Natural killer cell (primary cell): Measurements from ENCODE around the gene MAGEC1. TPM values are rescaled to one million over a fixed set of nuclear protein-coding genes. Genes with fewer than 3 reads are reported as not detected.

Experiments used
- ATAC-seq, 3 donors: fragments of 150-1000 bp in 2 of 3; fragments of 200-7000 bp in 1 of 3; cut with Tn5 transposase; 1 replicate in 1 of 3; 2 replicates in 2 of 3; pipeline ENCODE4 v1.10.0; 2021; ENCODE audit warnings: mild to moderate bottlenecking in 2 of 3, moderate library complexity in 2 of 3
- DNase-seq, 2 donors: peaks; one replicate each; pipeline versions ENCODE4 v3.0.0 to v3.0.0-alpha.2; 2013 to 2021; ENCODE audit warnings: mixed read lengths in 1 of 2
- H3K27ac ChIP-seq: one replicate; pipeline ENCODE4 v1.5.1; 2013; ENCODE audit warnings: mild to moderate bottlenecking, low read length
- H3K27me3 ChIP-seq: one replicate; pipeline ENCODE4 v1.6.1; 2013; ENCODE audit warnings: low read length; ENCODE audit not compliant: control insufficient read depth, insufficient read depth
- H3K36me3 ChIP-seq: one replicate; pipeline ENCODE4 v1.6.1; 2013; ENCODE audit warnings: low read length; ENCODE audit not compliant: control insufficient read depth, insufficient read depth
- H3K4me1 ChIP-seq: one replicate; pipeline ENCODE4 v1.6.1; 2013; ENCODE audit warnings: low read length; ENCODE audit not compliant: control insufficient read depth, insufficient read depth
- H3K4me3 ChIP-seq: one replicate; pipeline ENCODE4 v1.5.1; 2013; ENCODE audit warnings: low read length
- H3K9me3 ChIP-seq: one replicate; pipeline ENCODE4 v1.6.1; 2013; ENCODE audit warnings: low read length; ENCODE audit not compliant: control insufficient read depth, insufficient read depth
- H3K27ac Mint-ChIP-seq, 2 donors: one replicate each; pipeline ENCODE4 v1.8.0; 2022; ENCODE audit warnings: mild to moderate bottlenecking in 2 of 2, mixed read lengths in 2 of 2, moderate library complexity in 1 of 2
- H3K27me3 Mint-ChIP-seq, 2 donors: one replicate each; pipeline ENCODE4 v1.8.0; 2022; ENCODE audit warnings: low read depth in 2 of 2, mixed read lengths in 2 of 2
- H3K36me3 Mint-ChIP-seq: one replicate; pipeline ENCODE4 v1.8.0; 2022; ENCODE audit warnings: mixed read lengths
- H3K4me1 Mint-ChIP-seq, 2 donors: one replicate each; pipeline ENCODE4 v1.8.0; 2022; ENCODE audit warnings: mixed read lengths in 2 of 2
- H3K4me3 Mint-ChIP-seq: one replicate; pipeline ENCODE4 v1.8.0; 2022; ENCODE audit warnings: mild to moderate bottlenecking, moderate library complexity, mixed read lengths
- H3K9me3 Mint-ChIP-seq, 2 donors: one replicate each; pipeline ENCODE4 v1.8.0; 2022; ENCODE audit warnings: mixed read lengths in 2 of 2
- WGBS: methylation state at CpG from one replicate; pipeline ENCODE4 v1.1.7; 2013; ENCODE audit warnings: missing lambda C conversion rate; ENCODE audit not compliant: insufficient coverage; 5-methylcytosine and 5-hydroxymethylcytosine counted together
- intact Hi-C: fragments of 100-400 bp; cut with micrococcal nuclease; formaldehyde crosslinking; loops from one replicate; pipeline ENCODE4 v1.14.2; 2022
- total RNA-seq, 4 donors: library from RNA; stranded (reverse); fragments of 120-200 nt in 1 of 4; gene quantifications; one replicate each; pipeline versions ENCODE4 v1.2.3 to v1.2.4, GENCODE V29; 2013 to 2022
- TF ChIP-seq, protein P1 (sequence below): fragments of 200-600 bp; IDR thresholded peaks from one replicate; pipeline ENCODE4 v1.8.0; 2022; ENCODE audit warnings: antibody characterized with exemption

The MAGEC1 gene
- total RNA-seq, 3 donors from 2014 or later (not counting 1 experiment from before 2014, with no cell fraction given) = not detected

DNA sequence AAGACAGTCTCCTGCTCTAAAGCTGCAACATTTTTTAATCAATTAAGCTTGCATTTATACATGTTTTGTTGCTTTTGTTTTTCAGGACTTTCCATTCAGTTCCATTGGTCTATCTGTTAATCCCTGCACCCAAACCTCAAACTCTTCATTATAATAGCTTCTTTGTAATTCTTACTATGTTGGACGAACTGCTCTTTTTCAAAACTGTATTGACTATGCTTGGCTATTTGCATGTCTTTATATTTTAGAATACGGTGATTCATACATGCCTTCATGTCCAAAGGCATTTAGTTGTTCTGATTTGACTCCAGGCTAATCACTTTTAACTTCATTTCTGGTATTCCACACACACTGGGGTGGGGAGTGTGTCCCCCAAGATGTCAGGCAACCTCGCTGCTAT lies 14.1 kb downstream of the MAGEC1 start:
- WGBS = 78% methylated on average over 1 of the region's 3 CpGs

DNA sequence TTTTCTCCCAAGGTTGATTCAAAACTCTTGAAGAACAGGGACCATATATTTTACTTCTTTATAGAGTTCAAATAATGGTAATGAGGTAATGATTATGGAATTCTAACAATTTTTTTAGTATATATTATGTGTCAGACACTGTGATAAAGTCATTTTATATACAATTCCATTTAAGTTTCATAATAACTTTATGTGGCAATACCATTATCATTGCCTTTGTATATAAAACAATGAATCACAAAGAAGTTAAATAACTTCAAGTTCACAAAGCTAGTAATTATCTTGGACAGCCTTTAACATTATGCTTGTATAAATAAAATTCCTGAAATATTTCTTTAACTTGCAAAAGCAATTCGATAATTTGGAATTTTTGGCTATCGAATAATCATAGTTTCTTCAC lies 20.6 kb downstream of the MAGEC1 start:
- no peaks in the 10 kb centered on the region for H3K27me3 ChIP-seq
- H3K4me3 ChIP-seq = no peak overlapping the region
- TF ChIP-seq, protein P1, sequence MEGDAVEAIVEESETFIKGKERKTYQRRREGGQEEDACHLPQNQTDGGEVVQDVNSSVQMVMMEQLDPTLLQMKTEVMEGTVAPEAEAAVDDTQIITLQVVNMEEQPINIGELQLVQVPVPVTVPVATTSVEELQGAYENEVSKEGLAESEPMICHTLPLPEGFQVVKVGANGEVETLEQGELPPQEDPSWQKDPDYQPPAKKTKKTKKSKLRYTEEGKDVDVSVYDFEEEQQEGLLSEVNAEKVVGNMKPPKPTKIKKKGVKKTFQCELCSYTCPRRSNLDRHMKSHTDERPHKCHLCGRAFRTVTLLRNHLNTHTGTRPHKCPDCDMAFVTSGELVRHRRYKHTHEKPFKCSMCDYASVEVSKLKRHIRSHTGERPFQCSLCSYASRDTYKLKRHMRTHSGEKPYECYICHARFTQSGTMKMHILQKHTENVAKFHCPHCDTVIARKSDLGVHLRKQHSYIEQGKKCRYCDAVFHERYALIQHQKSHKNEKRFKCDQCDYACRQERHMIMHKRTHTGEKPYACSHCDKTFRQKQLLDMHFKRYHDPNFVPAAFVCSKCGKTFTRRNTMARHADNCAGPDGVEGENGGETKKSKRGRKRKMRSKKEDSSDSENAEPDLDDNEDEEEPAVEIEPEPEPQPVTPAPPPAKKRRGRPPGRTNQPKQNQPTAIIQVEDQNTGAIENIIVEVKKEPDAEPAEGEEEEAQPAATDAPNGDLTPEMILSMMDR = no peak
- Mint-ChIP-seq H3K27ac (no peak overlapping the region), H3K4me1 (no peaks in the 10 kb centered on the region), H3K4me3 (no peak overlapping the region), H3K36me3 (no peaks in the 10 kb centered on the region), H3K9me3 (peaks cover 0 to 13% of the 10 kb centered on the region in 2 donors), H3K27me3 (no peaks in the 10 kb centered on the region)
- no peaks in the 10 kb centered on the region for H3K4me1 ChIP-seq
- H3K27ac ChIP-seq = no peak overlapping the region
- H3K36me3 ChIP-seq = no peaks in the 10 kb centered on the region
- DNase-seq (no peak), ATAC-seq (no peak)
- no peaks in the 10 kb centered on the region for H3K9me3 ChIP-seq
- intact Hi-C loops = no loop called here
- WGBS = 82% methylated on average over 2 of the region's 2 CpGs

More for the DNA sequence above, 14.1 kb downstream of the MAGEC1 start:
- Histone ChIP-seq H3K27ac (no peak overlapping the region), H3K36me3 (no peaks in the 10 kb centered on the region), H3K9me3 (no peaks in the 10 kb centered on the region), H3K4me3 (no peak overlapping the region), H3K4me1 (no peaks in the 10 kb centered on the region), H3K27me3 (no peaks in the 10 kb centered on the region)
- H3K27ac Mint-ChIP-seq = no peak overlapping the region
- ATAC-seq = no peak
- no peak overlapping the region for H3K4me3 Mint-ChIP-seq
- no peaks in the 10 kb centered on the region for H3K36me3 Mint-ChIP-seq
- peaks cover 2 to 7% of the 10 kb centered on the region in 2 donors for H3K9me3 Mint-ChIP-seq
- intact Hi-C loops = no loop called here
- H3K27me3 Mint-ChIP-seq = no peaks in the 10 kb centered on the region
- TF ChIP-seq, protein P1 = no peak
- no peaks in the 10 kb centered on the region for H3K4me1 Mint-ChIP-seq
- no peak for DNase-seq

DNA sequence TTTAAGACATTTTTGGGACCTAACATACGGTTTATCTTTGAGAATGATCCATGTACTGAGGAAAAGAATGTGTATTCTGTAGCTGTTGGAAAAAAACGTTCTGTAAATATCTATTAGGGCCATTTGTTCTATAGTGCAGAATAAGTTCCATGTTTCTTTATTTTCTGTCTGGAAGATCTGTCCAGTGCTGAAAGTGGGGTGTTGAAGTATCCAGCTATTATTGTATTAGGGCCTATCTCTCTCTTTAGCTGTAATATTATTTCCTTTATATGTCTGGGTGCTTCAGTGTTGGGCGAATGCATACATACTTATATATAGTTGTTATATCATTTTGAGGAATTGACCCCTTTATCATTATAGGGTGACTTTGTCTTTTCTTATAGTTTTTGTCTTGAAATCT lies 24.7 kb downstream of the MAGEC1 start:
- no peak overlapping the region for H3K27ac ChIP-seq
- H3K36me3 ChIP-seq = no peaks in the 10 kb centered on the region
- Mint-ChIP-seq H3K36me3 (no peaks in the 10 kb centered on the region), H3K4me1 (no peaks in the 10 kb centered on the region), H3K27me3 (no peaks in the 10 kb centered on the region), H3K27ac (no peak overlapping the region), H3K4me3 (no peak overlapping the region), H3K9me3 (peaks cover 0 to 9% of the 10 kb centered on the region in 2 donors)
- peaks cover 7% of the 10 kb centered on the region for H3K9me3 ChIP-seq
- no peaks in the 10 kb centered on the region for H3K4me1 ChIP-seq
- DNase-seq (no peak), ATAC-seq (no peak)
- H3K4me3 ChIP-seq = no peak overlapping the region
- no peaks in the 10 kb centered on the region for H3K27me3 ChIP-seq
- intact Hi-C loops = no loop called here
- 60% methylated on average over 2 of the region's 3 CpGs for WGBS
- TF ChIP-seq, protein P1 = no peak

DNA sequence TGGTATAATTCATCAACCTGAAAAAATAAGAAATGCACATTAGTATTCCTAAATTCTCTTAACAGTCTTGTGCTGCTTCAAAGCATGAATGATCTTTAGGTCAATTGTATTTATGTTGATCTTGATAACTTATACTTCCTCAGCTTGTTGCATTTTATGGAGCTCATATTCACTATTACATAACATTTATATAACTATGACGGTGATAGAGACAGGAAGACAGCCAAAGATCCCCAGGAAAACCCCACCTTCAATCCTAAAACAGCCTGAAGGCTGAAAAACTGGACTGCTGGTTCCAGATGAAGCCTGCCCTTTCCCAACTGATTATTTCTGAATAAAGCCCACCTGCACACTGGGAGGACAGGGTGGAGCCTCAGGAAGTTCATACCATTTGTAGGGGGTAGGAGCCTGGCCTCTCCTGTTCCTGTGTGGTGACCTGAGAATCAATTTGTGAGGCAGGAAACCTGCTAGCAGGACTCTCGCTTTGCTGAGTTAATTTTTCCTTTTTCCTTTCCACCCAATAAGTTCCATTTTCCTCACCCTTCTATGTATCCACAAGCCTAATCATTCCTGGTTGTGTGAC lies 30.5 kb downstream of the MAGEC1 start:
- Histone ChIP-seq H3K4me3 (no peak overlapping the region), H3K27me3 (no peaks in the 10 kb centered on the region), H3K27ac (no peak overlapping the region), H3K4me1 (no peaks in the 10 kb centered on the region), H3K9me3 (peaks cover 7% of the 10 kb centered on the region), H3K36me3 (no peaks in the 10 kb centered on the region)
- Mint-ChIP-seq H3K27me3 (no peaks in the 10 kb centered on the region), H3K4me3 (no peak overlapping the region), H3K36me3 (no peaks in the 10 kb centered on the region), H3K9me3 (no peaks in the 10 kb centered on the region), H3K27ac (no peak overlapping the region), H3K4me1 (no peaks in the 10 kb centered on the region)
- TF ChIP-seq, protein P1 = no peak
- DNase-seq (no peak), ATAC-seq (no peak)
- intact Hi-C loops = no loop called here
- WGBS = no CpG with 5 or more reads among the region's 2 CpGs
